GM19193 (cell line): ENCODE measurements around the gene AACS.

Experiments
- POLR2A ChIP-seq: IDR thresholded peaks from 4 replicates; pipeline ENCODE4 v1.6.1; 2011; ENCODE audit not compliant: insufficient read depth, insufficient read length; ENCODE audit errors: extremely low read depth

AACS gene

GRCh38 chr12:125049093-125049458 lies 16.2 kb upstream of the AACS start:
- no peak for TF ChIP-seq POLR2A

GRCh38 chr12:125050446-125050845 lies 14.8 kb upstream of the AACS start:
- TF ChIP-seq POLR2A = no peak

GRCh38 chr12:125050868-125051267 lies 14.4 kb upstream of the AACS start:
- no peak for TF ChIP-seq POLR2A

- TF ChIP-seq POLR2A = no peak
These were observed 11.4 kb upstream of the AACS start for GRCh38 chr12:125053821-125054220.

- no peak for TF ChIP-seq POLR2A
These were observed 9.6 kb upstream of the AACS start for GRCh38 chr12:125055591-125055990.

- no peak for TF ChIP-seq POLR2A
These were observed 8.9 kb upstream of the AACS start for GRCh38 chr12:125056306-125056705.

GRCh38 chr12:125057708-125058107 lies 7.5 kb upstream of the AACS start:
- no peak for TF ChIP-seq POLR2A

GRCh38 chr12:125061229-125061628 lies 4.0 kb upstream of the AACS start:
- TF ChIP-seq POLR2A = no peak

- no peak for TF ChIP-seq POLR2A
These were observed 743 bp upstream of the AACS start for GRCh38 chr12:125064492-125064891.

- no peak for TF ChIP-seq POLR2A
These were observed 810 bp downstream of the AACS start for GRCh38 chr12:125065919-125066570.

- no peak for TF ChIP-seq POLR2A
These were observed 3.2 kb downstream of the AACS start for GRCh38 chr12:125068391-125068790.

GRCh38 chr12:125069616-125070015 lies 4.4 kb downstream of the AACS start:
- no peak for TF ChIP-seq POLR2A

- no peak for TF ChIP-seq POLR2A
These were observed 4.9 kb downstream of the AACS start for GRCh38 chr12:125070112-125070511.

GRCh38 chr12:125070661-125071390 lies 5.6 kb downstream of the AACS start:
- no peak for TF ChIP-seq POLR2A

- no peak for TF ChIP-seq POLR2A
These were observed 6.2 kb downstream of the AACS start for GRCh38 chr12:125071456-125071855.

GRCh38 chr12:125072496-125072895 lies 7.3 kb downstream of the AACS start:
- TF ChIP-seq POLR2A = no peak
